Stimulated activated CD8-positive, alpha-beta memory T cell treated with anti-CD3 and anti-CD28 coated beads, Interleukin-7, amount 100 ng/mL, for 1 hour (primary cell): Measurements from ENCODE around the gene SF1.

Experiments used
- DNase-seq, 2 donors: peaks; one replicate each; pipeline ENCODE4 v3.0.0-alpha.2; 2020; ENCODE audit warnings: low read depth in 2 of 2

The SF1 gene

DNA sequence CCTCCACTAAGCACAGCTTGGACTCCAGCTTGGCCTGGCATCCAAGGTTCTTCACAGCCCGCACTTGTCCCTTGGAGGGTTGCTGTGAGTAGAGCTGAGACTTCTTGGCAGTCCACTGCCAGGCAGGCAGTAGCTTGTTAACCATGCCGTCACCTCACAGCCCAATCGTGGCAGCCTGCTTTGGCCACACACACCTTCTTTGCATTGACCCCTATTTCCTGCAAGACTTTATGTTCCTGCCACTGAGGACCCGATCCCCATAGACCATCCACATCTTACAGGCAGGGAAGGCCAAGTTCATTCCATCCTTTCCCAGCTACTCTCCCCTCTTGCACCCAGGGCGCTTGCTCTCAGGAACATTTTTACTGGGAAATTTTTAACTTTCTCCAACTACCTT lies 16.1 kb downstream of the SF1 start:
- DNase-seq, result no peak

DNA sequence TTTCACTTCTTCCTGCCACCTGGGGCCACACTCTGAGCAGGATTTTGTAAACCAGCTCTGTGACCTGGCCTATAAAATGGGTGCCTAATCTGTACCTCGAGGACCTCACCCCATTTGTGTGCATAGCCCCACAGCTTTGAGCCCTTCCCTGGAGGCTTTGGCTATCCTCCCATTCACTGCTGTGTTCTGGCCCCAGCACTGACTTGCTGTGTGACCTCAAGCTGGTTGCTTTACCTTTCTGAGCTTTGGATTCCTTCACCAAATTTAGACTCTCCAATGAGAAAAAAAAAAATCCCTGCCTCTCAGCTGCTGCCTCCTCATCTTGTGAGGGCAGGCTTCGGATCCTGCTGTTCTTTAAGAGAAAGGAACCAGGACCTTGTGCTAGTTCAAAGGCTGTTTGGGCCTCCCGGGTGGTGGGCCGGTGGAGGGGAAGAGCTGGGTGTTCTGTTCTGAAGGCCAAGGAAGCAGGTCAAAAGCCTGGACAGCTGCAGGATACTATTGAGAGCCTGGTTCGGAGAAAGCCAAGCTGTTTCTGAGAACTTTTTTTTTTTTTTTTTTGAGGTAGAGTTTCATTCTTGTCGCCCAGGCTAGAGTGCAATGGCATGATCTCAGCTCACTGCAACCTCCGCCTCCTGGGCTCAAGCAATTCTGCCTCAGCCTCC lies 17.5 kb downstream of the SF1 start:
- no peak for DNase-seq

DNA sequence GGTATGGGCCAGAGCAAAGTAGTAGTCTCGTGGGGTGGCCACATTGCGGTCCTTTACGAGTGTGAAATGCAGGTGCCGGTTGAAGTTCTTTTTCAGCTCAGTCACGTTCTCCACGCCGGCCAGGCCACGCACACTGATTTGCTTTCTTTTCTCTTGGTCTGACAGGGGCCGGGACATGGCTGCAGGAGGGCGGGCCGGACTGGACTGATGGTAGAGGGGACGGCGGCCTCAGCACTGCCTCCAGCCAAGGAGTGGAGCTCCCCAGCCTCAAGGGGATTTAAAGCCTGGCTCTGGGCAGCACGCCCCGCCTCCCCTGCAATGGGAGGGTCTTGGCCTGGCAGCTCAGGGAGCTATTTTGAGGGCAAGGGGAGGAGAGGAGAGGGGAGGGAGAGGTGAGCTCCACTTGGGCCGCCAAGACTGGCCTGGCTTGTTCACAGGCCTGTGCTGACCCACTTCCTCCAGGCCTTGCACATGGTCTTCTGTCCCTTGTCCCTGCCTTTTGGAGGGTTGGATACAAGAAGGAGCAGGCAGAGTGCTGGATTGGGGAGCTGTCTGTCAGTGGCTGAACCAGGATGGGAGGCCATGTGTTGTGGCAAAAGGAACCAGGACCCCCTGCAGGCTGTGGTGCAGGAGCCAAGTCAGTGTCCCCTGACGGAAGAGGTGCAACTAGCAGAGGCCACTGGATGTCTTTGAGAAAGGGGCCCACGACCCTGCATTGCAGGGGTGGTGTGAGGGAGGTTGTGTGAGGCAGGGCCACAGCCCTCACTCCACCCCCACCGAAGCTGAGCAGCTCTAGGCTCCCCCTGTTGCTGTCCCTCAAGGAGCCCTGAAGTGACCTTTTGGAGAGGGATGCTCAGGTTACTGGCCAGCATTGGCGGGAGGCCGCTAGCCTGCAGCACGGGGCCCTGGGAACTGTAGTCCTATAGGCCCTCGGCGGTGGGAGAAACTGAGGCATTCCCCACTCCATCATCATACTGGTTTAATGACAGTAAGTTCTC lies 18.3 kb downstream of the SF1 start, which contains the start of gene PYGM:
TSS of gene PYGM (minus strand) at position 253 of the 998 bp plus-strand sequence. CDS start at position 177, 76 bp downstream.
- no peak for DNase-seq

DNA sequence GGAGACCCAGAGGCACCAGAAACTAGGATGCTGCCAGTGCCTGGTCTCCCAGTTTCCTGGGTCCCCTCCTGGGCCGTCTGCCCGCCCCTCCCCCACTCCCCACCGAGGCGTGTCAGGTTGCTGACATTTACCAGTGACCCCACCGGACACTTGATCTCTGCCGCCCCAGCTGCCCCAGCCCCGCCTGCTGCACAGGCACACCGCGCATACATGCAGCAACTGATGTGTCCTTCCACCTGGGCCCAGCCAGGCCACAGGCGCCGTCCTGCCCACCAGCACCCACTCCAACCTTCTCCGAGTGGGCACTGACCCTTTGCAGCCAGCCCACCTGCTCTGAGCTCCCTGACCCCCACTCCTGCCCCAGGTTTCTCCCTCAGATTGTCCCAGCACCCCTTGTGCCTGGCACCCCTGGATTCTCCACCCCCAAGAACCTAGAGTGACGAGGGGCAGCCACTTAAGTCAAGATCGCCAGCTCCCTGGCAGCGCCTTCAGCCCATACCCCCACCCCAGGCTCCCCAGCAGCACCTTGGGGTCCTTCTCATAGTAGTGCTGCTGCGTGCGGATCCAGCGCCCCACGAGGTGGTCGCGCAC lies 19.1 kb downstream of the SF1 start:
- no peak for DNase-seq

DNA sequence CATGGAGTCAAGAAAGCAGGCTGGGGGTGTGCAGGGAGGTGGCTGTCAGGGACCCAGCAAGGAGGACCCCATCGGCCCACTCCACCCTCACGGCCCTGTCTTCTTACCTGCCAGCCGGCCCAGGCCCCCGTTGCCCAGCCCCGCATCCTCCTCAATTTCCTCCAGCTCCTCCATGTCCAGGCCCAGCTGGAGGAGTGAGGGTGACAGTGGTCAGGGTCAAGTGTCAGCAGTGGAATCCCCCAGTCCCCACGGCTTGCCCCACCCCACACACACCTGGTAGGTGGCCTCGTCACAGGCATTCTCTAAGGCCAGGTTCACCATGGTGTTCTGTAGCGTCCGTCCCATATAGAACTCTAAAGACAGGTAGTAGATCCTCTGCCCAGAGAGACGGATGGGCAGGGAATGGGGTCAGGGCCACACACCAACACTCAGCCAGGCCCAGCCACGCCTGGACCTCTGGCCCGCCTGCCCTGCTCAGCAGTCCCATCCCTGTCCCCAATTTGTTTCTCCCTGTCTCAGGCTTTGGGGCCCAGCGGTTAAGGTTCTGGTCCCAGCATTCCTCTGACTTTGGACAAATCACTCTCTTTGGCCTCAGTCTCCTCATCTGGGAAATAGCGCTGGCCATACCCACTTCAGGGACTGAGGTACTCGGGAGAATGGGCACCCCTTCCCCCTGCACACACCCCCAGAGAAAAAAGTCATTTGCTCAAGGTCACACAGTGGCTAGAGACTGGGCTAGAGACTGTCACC lies 19.8 kb downstream of the SF1 start:
- no peak for DNase-seq

DNA sequence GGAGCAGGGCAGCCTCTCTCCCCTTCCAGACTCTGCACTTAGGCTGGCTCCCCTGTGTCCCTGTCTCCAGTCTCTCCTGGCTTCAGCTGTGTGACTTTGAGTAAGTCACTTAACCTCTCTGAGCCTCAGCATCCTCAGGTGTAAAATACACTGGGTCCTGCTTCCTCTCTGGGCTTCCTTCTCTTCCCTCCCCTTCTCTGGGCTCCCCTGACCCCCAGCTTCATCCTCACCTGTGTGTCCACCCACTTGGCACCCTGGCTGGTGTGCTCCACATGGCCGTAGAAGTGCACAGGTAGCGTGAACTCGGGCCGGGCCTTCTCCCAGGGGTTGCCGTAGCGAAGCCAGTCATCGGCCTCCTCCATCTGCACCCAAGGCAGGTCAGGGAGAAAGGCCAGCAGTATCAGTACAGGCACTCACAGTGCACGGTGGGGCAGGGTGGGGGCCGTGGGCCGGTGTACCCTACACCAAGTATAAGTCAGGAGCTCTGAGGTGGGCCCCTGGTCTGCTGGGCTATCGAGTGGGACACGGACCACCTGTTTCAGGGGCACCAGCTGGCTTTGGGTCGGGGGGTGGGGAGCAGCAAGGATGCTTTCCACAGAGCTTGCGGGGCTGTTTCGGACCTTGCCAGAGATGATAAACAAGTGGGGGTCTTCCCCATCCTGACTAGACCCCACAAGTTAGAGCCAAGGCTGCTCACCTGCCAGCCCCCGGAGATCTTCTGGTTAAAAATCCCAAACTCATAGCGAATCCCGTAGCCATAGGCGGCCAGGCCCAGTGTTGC lies 20.6 kb downstream of the SF1 start:
- DNase-seq, result no peak

DNA sequence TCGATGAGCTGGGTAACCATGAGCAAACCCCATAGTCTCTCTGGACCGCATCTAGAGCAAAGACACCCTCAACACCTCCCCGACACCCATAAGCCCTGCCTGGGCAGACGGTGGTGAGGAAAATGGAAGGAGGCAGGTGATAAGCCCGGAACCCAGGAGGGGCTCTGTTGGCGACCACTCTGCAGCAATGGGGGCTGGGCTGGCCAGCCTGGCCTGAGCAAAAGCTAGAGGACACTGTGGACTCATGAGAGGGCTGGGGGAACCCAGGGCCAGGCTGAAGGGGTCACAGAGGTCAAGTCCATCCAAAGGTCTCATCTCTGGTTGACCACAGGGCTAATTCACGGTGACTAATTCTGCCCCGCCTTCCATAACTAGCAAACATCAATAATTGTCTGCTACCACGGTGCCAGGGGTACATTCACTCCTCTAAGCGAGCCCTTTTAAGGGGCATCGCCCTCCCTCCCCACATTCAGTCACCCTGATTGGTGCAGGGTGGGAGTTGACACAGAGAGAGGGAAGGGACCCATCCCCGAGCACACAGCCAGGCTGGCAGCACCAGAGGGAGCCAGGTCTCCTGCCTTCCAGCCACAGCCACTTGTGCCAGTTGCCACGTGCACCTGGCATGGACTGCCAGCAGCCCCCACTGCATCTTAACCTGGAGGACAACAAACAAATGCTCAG lies 22.5 kb downstream of the SF1 start:
- DNase-seq, result no peak

DNA sequence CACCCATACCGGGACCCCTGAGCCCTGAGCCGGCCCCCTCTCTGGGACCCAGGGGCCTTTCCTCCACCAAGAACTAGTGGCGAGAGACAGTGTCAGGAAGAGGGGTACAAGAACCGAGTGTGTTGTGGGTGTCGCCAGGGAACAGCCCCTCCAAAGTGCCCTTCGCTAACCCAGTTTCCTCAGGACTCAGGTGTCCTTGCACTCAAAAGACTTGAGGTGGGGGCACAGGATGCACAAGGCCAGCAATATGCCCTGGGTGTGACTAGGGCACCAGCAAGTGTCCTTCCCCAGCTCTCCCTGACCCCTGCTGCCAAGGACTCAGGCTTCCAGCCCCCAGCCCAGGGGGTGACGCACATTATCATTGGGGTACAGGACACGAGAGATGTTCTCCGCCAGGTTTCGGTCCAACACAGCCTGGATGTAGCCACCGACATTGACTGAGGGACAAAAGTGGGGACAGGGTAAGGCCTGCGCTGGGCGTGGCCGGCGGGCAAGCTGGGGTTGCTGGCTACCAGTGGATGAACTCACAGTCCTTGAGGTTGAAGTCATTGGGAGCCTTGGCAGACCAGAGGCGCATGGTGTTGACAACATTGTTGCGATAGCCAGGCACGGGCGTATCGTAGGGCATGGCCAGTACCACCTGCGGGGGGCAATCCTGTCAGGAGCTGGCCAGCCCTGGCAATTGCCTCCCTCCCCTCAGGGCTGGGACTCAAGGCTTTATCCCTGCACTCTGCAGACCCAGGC lies 23.3 kb downstream of the SF1 start:
- DNase-seq, result no peak

DNA sequence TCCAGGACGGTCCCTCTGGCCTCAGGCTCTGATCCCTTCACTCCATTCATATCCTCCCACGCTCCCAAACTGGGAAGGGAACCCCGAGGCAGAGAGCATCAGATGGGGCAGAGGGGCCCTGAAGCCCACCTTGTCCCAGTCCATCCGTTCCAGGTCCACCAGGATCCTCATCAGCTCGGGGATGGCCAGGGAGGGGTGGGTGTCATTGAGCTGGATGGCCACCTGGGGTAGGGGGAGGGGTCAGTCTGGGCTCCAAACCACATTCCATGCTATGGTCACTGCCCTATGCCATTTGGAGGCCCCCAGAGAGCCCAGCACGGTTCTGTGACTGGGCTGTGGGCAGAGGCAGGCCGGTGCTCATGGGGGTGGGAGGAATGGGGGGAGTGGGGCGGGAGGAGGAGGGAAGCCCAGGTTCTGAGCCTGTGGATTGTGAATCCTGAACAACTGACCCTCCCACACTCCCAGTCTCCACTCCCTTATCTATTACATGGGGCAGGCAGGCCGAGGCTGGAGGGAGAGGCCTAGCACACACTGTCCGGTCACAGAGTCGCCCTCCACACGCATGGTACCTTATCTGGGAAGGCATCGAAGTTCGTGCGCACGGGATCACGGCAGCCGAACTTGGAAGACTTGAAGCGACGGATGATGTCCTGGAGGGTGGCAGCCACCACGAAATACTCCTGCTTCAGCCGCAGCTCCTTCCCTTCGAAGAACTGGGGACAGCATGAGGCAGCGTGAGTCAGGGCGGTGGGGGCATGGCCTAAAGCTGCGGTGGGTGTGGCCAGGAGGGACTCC lies 24.0 kb downstream of the SF1 start:
- no peak for DNase-seq

DNA sequence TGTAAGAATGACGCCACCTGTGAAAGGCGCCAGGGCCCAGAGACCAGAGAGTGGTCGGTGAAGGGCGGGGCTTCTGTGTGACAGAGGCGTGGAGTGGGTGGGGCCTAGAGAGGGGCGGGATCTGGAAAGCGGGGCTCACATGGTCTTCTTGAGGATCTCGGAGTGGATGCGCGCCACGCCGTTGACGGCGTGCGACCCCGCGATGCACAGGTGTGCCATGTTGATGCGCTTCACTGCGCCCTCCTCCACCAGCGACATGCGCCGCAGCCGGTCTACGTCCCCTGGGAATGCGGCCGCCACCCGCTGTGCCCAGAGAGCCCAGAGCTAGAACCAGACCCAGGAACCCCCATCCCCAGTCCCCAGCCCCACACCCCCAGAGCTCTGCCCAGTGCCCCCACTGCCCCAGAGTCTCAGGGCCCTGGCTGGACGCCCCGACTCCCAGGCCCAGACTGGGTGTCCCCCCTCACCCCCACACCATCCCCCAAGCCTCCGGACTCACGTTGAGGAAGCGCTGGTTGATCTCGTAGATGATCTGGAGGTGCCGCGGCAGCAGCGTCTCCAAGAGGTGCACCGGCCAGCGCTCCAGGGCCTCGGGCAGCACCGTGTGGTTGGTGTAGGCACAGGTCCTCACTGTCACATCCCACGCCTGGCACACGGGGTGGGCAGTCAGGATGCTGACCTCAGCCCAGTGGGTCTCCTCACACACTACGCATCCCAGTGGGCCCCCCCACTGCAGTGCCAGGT lies 24.8 kb downstream of the SF1 start:
- no peak for DNase-seq

DNA sequence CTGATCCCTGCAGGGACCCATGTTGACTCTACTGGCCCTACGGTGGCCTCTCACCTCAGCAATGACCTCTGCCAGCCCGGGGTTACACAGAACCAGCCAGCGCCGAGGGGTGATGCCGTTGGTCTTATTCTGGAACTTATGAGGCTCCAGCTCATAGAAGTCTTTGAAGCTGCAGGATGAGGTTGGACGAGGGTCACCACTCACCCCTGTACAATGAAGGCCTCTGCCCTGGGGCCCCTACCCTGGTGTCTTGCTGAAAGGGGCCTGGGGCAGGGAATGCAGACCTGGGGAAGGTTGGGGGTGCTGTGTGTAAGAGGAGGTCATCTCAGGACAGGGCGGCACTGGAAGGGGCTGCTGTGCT lies 25.3 kb downstream of the SF1 start:
- no peak for DNase-seq

DNA sequence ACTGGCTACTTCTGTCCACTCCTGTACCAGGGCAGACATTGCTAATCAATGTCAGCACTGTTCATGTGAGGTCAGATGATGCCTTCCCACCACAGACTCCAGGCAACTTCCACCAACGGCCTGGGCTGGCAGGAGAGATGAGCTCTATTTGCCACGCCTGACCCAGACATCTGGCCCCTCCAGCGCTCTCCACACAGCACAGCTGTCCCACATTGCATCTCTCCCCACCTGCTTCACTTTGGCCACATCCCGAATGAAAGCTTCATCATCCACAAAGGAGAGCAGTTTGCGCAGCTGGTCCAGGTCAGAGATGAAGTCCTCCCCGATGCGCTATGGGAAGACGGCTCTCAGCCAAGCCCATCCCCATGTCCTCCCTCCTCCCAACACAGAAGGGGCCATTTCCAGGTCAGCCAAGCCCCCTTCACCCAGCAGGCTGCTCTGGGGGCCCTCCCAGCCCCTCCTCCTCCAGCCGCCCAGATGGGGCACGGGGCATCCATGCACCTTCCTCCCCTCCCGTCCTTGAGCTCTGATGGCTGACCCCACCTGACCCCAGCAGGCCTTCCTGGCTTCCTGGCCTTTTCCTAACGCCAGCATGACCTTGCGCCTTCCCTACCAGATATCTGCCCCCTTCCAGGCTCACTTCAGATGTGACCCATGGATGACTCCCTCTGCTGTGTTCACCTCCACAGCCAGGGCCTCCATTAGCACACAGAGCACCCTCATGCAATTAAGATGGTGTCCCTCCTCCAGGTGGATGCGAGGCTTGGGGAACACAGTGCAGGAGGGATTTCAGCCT lies 26.0 kb downstream of the SF1 start:
- no peak for DNase-seq

DNA sequence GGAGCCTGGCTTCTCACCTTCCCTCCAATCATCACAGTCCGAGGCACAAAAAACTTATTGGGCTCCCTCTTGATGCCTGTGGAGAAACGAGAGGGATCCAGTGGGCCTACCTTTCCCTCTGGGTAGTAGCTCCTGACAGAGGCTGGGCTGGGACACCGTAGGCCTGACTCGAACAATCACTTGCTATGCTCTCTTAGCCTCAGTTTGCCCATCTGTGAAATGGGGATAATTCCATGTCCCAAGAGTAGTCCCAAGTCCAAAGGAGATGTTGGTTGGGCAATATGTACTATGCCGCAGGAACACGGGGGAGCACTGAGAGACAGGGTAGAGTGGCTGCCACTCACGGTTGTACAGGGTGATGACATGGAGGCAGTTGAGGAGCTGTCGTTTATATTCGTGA lies 26.8 kb downstream of the SF1 start:
- no peak for DNase-seq

DNA sequence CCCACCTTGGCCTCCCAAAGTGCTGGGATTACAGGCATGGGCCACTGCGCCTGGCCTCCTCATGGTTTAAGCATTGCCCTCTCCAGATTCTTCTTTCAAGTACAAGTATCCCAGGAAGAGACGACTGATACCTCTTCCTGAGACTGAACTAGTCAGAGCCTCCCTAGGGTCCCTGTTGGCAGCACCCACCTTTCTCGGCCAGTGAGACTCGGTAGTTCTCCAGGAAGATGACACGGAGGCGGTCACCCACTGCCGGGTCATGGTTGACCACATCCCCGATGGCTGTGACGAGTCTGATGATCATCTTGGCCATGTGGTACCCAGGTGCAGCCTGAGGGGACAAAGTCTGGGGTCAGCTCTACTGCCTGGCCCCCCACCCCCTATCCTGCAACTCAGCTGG lies 27.2 kb downstream of the SF1 start:
- no peak for DNase-seq

DNA sequence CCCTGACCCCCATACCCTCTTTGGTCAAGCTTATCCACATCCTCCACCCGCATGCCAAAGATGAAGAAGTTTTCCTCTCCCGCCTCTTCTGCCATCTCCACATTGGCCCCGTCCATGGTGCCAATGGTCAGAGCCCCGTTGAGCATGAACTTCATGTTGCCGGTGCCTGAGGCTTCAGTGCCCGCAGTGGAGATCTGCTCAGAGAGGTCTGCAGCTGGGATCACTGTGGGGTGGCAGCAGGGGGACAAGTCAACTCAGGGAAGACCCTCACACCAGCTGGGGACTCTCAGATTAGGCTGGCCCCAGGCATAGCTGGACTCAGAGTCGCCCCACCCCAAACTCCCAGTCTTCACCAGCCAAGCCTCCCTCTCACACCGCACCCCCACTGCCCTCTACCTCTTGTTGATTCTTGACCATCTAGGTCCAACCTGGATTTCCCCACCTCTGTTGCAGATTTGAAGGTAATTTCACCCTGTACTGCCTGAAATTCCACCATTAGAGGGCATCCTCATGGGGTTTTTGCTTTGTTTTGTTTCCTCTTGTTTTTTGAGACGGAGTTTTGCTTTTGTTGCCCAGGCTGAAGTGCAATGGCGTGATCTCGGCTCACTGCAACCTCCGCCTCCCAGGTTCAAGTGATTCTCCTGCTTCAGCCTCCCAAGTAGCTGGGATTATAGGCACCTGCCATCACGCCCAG lies 27.8 kb downstream of the SF1 start:
- DNase-seq, result no peak

DNA sequence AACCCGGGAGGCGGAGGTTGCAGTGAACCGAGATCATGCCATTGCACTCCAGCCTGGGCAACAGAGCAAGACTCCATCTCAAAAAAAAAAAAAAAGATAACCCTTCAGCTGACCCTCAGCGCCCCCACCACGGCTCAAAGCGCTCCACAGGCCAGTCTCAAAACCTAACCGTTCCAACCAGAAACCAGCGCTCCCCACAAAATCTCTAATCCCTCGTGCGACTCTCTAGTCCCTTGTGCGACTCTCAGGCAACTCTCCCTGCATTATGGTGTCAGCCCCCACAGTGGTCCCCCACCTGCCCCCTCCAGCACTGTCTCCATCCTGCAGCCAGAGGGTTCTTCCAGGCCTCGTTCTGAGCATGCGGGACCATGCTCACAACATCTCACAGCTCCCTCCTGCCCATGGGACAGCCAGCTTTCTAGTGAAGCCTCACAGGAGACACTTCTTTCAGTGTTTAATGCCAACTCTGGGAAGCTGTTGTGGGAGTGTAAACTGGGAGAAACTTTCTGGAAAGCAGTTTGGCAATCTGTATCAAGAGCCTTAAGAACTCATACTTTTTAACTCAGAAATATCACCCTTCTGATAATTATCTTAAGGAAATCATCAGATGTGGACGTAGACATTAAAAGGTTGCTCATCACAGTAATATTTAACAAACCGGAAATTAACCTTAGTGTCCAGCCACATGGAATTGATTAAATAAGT lies 30.2 kb downstream of the SF1 start:
- DNase-seq, result no peak
